GM12891 (cell line): Measurements from ENCODE around the gene ZNF407.

Experiments
- POLR2A ChIP-seq: IDR thresholded peaks from 2 replicates; pipeline ENCODE4 v1.6.1; 2011; ENCODE audit warnings: low read depth, low read length, control low read depth
- TAF1 ChIP-seq: IDR thresholded peaks from 2 replicates; pipeline ENCODE4 v1.6.1; 2011; ENCODE audit warnings: low read depth, low read length, control low read depth

DNA sequence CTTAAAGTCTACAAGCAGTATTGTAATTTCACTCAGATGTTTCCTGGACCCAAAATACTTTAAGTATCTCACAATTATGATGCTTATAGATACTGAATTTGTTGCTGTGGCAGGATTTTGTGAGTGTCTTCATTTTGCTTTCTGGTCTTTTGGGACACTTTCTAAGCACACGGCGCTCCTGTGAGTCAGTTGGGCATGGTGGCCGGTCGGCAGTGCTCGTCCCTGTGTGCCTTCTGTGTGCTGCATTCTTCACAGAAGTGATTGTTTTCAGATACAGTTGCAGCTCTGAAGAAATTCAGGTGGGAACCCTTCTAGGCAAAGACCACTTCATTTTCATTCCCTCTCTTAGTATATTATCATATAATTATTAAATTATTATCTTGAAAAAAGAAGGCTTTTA lies 273.3 kb downstream of the ZNF407 start:
- TF ChIP-seq POLR2A (no peak), TAF1 (no peak)
